Stomach (tissue), 9 donors: ENCODE measurements around the gene VAV2. TPM values are rescaled to one million over a fixed set of nuclear protein-coding genes. Genes with fewer than 3 reads are reported as not detected.

Experiments
- DNase-seq, 2 donors: peaks; one replicate each; pipeline versions ENCODE4 v3.0.0 to v3.0.0-alpha.2; 2013 to 2019
- H3K27ac ChIP-seq, 5 donors: fragments of 200-600 bp in 4 of 5; sonication (generic) in 4 of 5; one replicate each; pipeline ENCODE4 v1.5.1; 2013 to 2019; ENCODE audit warnings: mild to moderate bottlenecking in 1 of 5, moderate library complexity in 1 of 5
- H3K27me3 ChIP-seq, 3 donors: fragments of 200-600 bp; sonication (generic); one replicate each; pipeline ENCODE4 v1.5.1; 2017 to 2019; ENCODE audit warnings: mixed run types in 1 of 3
- H3K36me3 ChIP-seq, 4 donors: fragments of 200-600 bp; sonication (generic); 1 replicate in 3 of 4; 2 replicates in 1 of 4; pipeline ENCODE4 v1.5.1; 2016 to 2019
- H3K4me1 ChIP-seq, 4 donors: fragments of 200-600 bp; sonication (generic); one replicate each; pipeline ENCODE4 v1.5.1; 2016 to 2019
- H3K4me3 ChIP-seq, 4 donors: fragments of 200-600 bp; sonication (generic) in 3 of 4; one replicate each; pipeline ENCODE4 v1.5.1; 2016 to 2019; ENCODE audit warnings: mild to moderate bottlenecking in 1 of 4
- H3K9me3 ChIP-seq, 4 donors: fragments of 200-600 bp; sonication (generic); one replicate each; pipeline ENCODE4 v1.5.1; 2016 to 2019
- EP300 ChIP-seq: sonication (generic); formaldehyde crosslinking; IDR thresholded peaks from one replicate; pipeline ENCODE4 v1.6.1; 2017; ENCODE audit warnings: antibody characterized with exemption
- POLR2A ChIP-seq, 4 donors: fragments of 450-650 bp; IDR thresholded peaks; one replicate each; pipeline ENCODE4 v1.6.1; 2016; ENCODE audit warnings: antibody characterized with exemption in 4 of 4, control low read depth in 2 of 4, mild to moderate bottlenecking in 1 of 4, moderate library complexity in 1 of 4
- POLR2AphosphoS5 ChIP-seq, 3 donors: sonication (generic); formaldehyde crosslinking; IDR thresholded peaks; one replicate each; pipeline ENCODE4 v1.6.1; 2016; ENCODE audit warnings: antibody characterized with exemption in 3 of 3
- WGBS, 5 donors: extraction: QIAGEN DNeasy Blood & Tissue Kit in 3 of 5; methylation state at CpG; one replicate each; pipeline versions ENCODE4 v1.1.5 to v1.1.7; 2013 to 2018; 5-methylcytosine and 5-hydroxymethylcytosine counted together
- intact Hi-C: fragments of 100-400 bp; cut with DNase I; formaldehyde crosslinking; loops from one replicate; pipeline ENCODE4 v1.15.1; 2023; ENCODE audit warnings: low total_unique reads
- polyA plus RNA-seq, 3 donors: library from polyadenylated mRNA; stranded (reverse); fragments of 200-250 nt; gene quantifications; one replicate each; pipeline ENCODE4 v1.2.3, GENCODE V29; 2013
- total RNA-seq, 5 donors: library from RNA; depleted of rRNA; stranded (reverse); fragments of >200 nt; gene quantifications; one replicate each; pipeline versions ENCODE4 v1.1.0 to v1.2.3, GENCODE V29; 2014 to 2016
- TF ChIP-seq, protein P1 (sequence below), 7 experiments: fragments of 450-650 bp in 4 of 7; fragments of 200-600 bp in 3 of 7; sonication (generic) in 3 of 7; IDR thresholded peaks; one replicate each; pipeline ENCODE4 v1.5.1; 2016 to 2019; ENCODE audit warnings: antibody characterized with exemption in 7 of 7, control low read depth in 2 of 7, mild to moderate bottlenecking in 1 of 7
- donor health status: healthy with polysubstance abuse.
- donor health status: Bipolar disorder and iron deficiency.
- donor health status: healthy.

VAV2 gene
- total and polyA plus RNA-seq, 8 donors: 4.1 to 14.2 (median 7.0) TPM

DNA sequence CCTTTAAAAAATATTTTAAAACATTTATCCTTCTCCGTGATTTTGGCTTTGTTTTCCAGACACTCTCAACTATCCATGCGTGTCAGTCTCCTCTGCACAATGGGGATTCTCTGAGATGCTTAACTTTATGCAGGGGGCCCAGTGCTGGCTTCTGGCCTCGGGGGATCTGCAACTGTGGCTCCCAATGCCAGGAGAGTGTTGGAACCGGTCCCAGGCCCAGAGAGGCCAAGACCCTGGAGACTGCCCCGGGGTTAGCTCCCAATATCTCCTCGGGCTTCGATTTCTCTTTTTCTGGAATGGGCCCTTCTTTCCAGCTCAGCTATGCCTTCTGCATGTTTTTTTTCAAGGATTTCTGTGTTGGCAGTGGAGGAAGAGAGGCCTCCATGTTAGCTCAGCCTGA lies 233.9 kb downstream of the VAV2 start:
- DNase-seq: peak in 1 of 2 donors; percentile 9
- TF ChIP-seq POLR2A (IDR thresholded peaks at IDR 0.05): no peak
- TF ChIP-seq EP300: no peak
- TF ChIP-seq, protein P1, sequence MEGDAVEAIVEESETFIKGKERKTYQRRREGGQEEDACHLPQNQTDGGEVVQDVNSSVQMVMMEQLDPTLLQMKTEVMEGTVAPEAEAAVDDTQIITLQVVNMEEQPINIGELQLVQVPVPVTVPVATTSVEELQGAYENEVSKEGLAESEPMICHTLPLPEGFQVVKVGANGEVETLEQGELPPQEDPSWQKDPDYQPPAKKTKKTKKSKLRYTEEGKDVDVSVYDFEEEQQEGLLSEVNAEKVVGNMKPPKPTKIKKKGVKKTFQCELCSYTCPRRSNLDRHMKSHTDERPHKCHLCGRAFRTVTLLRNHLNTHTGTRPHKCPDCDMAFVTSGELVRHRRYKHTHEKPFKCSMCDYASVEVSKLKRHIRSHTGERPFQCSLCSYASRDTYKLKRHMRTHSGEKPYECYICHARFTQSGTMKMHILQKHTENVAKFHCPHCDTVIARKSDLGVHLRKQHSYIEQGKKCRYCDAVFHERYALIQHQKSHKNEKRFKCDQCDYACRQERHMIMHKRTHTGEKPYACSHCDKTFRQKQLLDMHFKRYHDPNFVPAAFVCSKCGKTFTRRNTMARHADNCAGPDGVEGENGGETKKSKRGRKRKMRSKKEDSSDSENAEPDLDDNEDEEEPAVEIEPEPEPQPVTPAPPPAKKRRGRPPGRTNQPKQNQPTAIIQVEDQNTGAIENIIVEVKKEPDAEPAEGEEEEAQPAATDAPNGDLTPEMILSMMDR (IDR thresholded peaks at IDR 0.05): no peak
- no peak for TF ChIP-seq POLR2AphosphoS5 (IDR thresholded peaks at IDR 0.05)
- H3K36me3 ChIP-seq: peaks cover under 1 to 14% (median 9%) of the 10 kb centered on the region in 4 donors
- H3K4me1 ChIP-seq: no peaks in the 10 kb centered on the region
- H3K4me3 ChIP-seq: no peak overlapping the region
- H3K27ac ChIP-seq: no peak overlapping the region
- 77 to 93% (median 86%) methylated on average over 7 of the region's 7 CpGs for WGBS, 5 donors
- no peaks in the 10 kb centered on the region for H3K9me3 ChIP-seq
- peaks cover 0 to 3% (median 0%) of the 10 kb centered on the region in 3 donors for H3K27me3 ChIP-seq
- intact Hi-C loops: no loop called here

DNA sequence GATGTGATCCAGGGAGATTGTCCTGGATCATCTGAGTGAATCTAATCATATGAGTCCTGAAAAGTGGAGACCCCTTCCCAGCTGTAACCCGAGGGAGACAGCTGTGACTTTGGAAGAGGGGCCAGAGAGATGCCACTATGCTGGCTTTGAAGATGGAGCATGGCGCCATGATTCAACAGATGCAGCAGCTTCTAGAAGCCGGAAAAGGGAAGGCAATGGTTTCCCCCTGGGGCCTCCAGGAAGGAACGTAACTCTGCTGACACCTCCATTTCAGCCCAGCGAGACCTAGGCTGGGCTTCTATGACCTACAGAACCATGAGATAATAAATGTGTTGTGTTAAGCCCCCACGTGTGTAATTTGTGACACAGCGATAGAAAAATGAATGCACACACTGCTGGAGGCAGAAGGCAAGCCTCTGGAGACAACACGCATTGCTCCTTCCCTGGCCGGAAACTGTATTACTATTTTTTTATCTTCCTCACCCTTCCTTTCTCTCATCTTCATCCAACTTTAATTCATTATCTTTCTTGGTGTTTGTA lies 237.4 kb downstream of the VAV2 start:
- Histone ChIP-seq H3K27me3 (peaks cover 0 to 27% (median 0%) of the 10 kb centered on the region in 3 donors), H3K9me3 (no peaks in the 10 kb centered on the region), H3K4me3 (no peak overlapping the region), H3K4me1 (no peaks in the 10 kb centered on the region), H3K36me3 (no peaks in the 10 kb centered on the region), H3K27ac (no peak overlapping the region)
- intact Hi-C loops: no loop called here
- no peak for DNase-seq
- 49 to 71% (median 68%) methylated on average over 9 of the region's 9 CpGs for WGBS, 5 donors
- TF ChIP-seq EP300: no peak
- TF ChIP-seq, protein P1 (IDR thresholded peaks at IDR 0.05): no peak
- no peak for TF ChIP-seq POLR2A (IDR thresholded peaks at IDR 0.05)

GRCh38 chr9:133754187-133754586 lies 237.9 kb downstream of the VAV2 start:
- Histone ChIP-seq H3K4me1 (no peaks in the 10 kb centered on the region), H3K4me3 (no peak overlapping the region), H3K9me3 (no peaks in the 10 kb centered on the region), H3K36me3 (no peaks in the 10 kb centered on the region), H3K27ac (no peak overlapping the region), H3K27me3 (peaks cover 0 to 27% (median 0%) of the 10 kb centered on the region in 3 donors)
- DNase-seq: no peak
- intact Hi-C loops: no loop called here
- WGBS, 5 donors: 34 to 72% (median 62%) methylated on average over 3 to 6 of the region's 6 CpGs
- no peak for TF ChIP-seq POLR2AphosphoS5 (IDR thresholded peaks at IDR 0.05)
- no peak for TF ChIP-seq EP300
- TF ChIP-seq POLR2A (IDR thresholded peaks at IDR 0.05): no peak
- TF ChIP-seq, protein P1 (IDR thresholded peaks at IDR 0.05): no peak

DNA sequence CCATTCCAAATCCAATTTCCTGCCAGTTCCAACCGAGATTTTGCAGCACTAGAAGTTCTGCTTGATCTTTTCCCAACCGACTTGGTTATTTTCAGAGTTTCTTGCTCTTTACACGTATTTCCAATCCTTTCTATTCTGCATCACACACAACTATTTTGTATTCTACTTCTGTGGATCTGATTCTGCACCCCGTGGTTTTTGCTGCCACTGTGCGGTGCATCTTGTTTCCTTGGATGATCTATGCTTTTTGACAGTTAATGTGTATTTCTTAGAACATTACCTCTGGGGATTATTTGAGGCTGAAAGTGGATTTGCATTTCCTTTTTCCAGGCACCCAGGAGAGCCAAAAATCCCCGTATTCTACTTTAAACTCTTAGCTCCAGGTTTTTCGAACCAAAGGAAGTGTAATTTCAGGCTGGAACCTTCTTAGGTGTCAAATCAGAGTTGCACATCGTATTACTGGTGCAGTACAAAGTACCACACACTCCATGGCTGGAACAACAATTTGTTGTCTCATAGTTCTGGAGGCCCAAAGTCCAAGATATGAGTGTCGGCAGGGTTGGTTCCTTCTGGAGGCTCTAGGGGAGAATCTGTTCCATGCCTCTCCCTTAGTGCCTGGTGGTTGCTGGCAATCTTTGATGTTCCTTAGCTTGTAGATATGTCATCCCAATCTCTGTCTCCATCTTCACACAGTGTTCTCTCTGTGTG lies 239.2 kb downstream of the VAV2 start:
- Histone ChIP-seq H3K27me3 (peaks cover 0 to 27% (median 0%) of the 10 kb centered on the region in 3 donors), H3K36me3 (no peaks in the 10 kb centered on the region), H3K27ac (no peak overlapping the region), H3K4me1 (no peaks in the 10 kb centered on the region), H3K9me3 (no peaks in the 10 kb centered on the region), H3K4me3 (no peak overlapping the region)
- 65 to 82% (median 76%) methylated on average over 8 to 9 of the region's 9 CpGs for WGBS, 5 donors
- DNase-seq: no peak
- intact Hi-C loops: no loop called here
- TF ChIP-seq, protein P1 (IDR thresholded peaks at IDR 0.05): no peak
- TF ChIP-seq EP300: no peak
- no peak for TF ChIP-seq POLR2AphosphoS5 (IDR thresholded peaks at IDR 0.05)
- TF ChIP-seq POLR2A (IDR thresholded peaks at IDR 0.05): no peak
